ENCODE data around the gene ERLEC1. TPM values are rescaled to one million over a fixed set of nuclear protein-coding genes. Genes with fewer than 3 reads are reported as not detected.

The ERLEC1 gene
- polyA plus RNA-seq, 2 of the 4 experiments (the other 2 are of a cell fraction) = 58.7 to 113 TPM

DNA sequence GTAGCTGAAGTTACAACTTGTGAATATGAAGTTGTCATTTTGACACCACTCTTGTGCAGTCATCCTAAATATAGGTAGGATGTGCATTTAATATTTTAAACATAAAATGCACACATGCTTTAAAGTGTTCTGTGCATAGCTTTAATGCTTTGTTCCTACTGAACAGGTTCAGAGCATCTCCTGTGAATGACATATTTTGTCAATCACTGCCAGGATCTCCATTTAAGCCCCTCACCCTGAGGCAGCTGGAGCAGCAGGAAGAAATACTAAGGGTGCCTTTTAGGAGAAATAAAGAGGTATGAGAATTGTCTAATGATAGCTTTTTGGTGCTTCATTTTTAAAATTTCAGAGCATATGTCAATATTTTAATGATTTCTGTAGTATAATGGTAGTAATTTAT is 14.7 kb downstream of the ERLEC1 start:
- TF ChIP-seq KDM1A (IDR thresholded peaks at IDR 0.05; ENCODE audit: low read depth) = no peak
- TF ChIP-seq, protein P1, sequence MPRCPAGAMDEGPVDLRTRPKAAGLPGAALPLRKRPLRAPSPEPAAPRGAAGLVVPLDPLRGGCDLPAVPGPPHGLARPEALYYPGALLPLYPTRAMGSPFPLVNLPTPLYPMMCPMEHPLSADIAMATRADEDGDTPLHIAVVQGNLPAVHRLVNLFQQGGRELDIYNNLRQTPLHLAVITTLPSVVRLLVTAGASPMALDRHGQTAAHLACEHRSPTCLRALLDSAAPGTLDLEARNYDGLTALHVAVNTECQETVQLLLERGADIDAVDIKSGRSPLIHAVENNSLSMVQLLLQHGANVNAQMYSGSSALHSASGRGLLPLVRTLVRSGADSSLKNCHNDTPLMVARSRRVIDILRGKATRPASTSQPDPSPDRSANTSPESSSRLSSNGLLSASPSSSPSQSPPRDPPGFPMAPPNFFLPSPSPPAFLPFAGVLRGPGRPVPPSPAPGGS (IDR thresholded peaks at IDR 0.05) = no peak
- no peak for TF ChIP-seq MYC (IDR thresholded peaks at IDR 0.05; ENCODE audit: borderline replicate concordance, low read length)
- no peak for TF ChIP-seq RCOR1 (IDR thresholded peaks at IDR 0.05; ENCODE audit: low read depth, low read length)
- ATAC-seq = no peak
- POLR2A ChIA-PET = interaction anchor here (1.0 kb wide), 1 partner anchor 14 kb away, joined by 3 read pairs; the partner anchor contains the start of genes ASB3 and ERLEC1

DNA sequence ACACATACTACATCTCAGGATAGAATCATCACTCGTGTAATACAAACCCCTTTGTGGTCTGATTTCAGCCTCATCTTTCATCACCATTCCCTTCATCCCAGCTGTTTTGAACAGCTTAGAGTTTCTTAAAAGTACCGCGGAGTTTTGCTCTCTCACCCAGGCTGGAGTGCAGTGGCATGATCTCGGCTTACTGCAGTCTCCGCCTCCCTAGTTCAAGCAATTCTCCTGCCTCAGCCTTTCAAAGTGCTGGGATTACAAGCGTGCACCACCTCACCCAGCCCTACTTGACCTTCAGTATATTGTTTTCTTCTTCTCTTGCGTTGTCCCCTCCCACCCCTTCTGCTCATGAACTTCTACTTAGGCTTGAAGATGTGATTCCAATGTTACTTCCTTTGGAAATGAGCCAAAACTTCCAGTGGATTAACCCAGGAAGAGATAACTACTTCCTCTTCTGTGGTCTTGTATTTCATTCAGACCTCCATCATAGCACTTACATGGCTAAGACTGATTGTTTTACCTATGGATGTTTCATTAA is 15.8 kb downstream of the ERLEC1 start:
- ChIA-PET POLR2A (interaction anchor here (0.7 kb wide), 1 partner anchor 1596 kb away, joined by 3 read pairs; no protein-coding TSS in a partner anchor), CTCF (interaction anchor here (0.7 kb wide), 1 partner anchor 1121 kb away, joined by 3 read pairs; no protein-coding TSS in a partner anchor)
- no peaks in the 10 kb centered on the region for H3K9me3 ChIP-seq
- DNase-seq (ENCODE audit: low read depth in 1 of 2, low spot score in 1 of 2) (no peak), FAIRE-seq (no peak), ATAC-seq (no peak; a peak in 1 of 6 replicates)
- no peak for TF ChIP-seq JUN (IDR thresholded peaks at IDR 0.05)
- TF ChIP-seq, protein P2, sequence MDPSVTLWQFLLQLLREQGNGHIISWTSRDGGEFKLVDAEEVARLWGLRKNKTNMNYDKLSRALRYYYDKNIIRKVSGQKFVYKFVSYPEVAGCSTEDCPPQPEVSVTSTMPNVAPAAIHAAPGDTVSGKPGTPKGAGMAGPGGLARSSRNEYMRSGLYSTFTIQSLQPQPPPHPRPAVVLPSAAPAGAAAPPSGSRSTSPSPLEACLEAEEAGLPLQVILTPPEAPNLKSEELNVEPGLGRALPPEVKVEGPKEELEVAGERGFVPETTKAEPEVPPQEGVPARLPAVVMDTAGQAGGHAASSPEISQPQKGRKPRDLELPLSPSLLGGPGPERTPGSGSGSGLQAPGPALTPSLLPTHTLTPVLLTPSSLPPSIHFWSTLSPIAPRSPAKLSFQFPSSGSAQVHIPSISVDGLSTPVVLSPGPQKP (IDR thresholded peaks at IDR 0.05; ENCODE audit: low read depth, low read length) = no peak
- TF ChIP-seq, protein P3, sequence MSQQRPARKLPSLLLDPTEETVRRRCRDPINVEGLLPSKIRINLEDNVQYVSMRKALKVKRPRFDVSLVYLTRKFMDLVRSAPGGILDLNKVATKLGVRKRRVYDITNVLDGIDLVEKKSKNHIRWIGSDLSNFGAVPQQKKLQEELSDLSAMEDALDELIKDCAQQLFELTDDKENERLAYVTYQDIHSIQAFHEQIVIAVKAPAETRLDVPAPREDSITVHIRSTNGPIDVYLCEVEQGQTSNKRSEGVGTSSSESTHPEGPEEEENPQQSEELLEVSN (IDR thresholded peaks at IDR 0.05; ENCODE audit: borderline replicate concordance, low read depth) = no peak
- TF ChIP-seq, protein P4, sequence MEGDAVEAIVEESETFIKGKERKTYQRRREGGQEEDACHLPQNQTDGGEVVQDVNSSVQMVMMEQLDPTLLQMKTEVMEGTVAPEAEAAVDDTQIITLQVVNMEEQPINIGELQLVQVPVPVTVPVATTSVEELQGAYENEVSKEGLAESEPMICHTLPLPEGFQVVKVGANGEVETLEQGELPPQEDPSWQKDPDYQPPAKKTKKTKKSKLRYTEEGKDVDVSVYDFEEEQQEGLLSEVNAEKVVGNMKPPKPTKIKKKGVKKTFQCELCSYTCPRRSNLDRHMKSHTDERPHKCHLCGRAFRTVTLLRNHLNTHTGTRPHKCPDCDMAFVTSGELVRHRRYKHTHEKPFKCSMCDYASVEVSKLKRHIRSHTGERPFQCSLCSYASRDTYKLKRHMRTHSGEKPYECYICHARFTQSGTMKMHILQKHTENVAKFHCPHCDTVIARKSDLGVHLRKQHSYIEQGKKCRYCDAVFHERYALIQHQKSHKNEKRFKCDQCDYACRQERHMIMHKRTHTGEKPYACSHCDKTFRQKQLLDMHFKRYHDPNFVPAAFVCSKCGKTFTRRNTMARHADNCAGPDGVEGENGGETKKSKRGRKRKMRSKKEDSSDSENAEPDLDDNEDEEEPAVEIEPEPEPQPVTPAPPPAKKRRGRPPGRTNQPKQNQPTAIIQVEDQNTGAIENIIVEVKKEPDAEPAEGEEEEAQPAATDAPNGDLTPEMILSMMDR (IDR thresholded peaks at IDR 0.05) = no peak
- WGBS (ENCODE audit: missing lambda C conversion rate) = 86% methylated on average over 7 of the region's 7 CpGs
- no peak overlapping the region for H3K4me3 ChIP-seq
- H3K4me1 ChIP-seq = no peaks in the 10 kb centered on the region
- H3K27ac ChIP-seq = no peak overlapping the region
- H3K4me2 ChIP-seq = no peak overlapping the region

More for the DNA sequence above, 14.7 kb downstream of the ERLEC1 start:
- Histone ChIP-seq H3K4me1 (no peaks in the 10 kb centered on the region), H3K27ac (no peak overlapping the region), H3K4me2 (no peak overlapping the region), H3K9me3 (no peaks in the 10 kb centered on the region), H3K4me3 (no peak overlapping the region)
- FAIRE-seq (no peak), DNase-seq (ENCODE audit: low read depth in 1 of 2, low spot score in 1 of 2) (no peak)
- CTCF ChIA-PET = interaction anchor here (0.7 kb wide), 1 partner anchor 273 kb away, joined by 3 read pairs; no protein-coding TSS in a partner anchor

DNA sequence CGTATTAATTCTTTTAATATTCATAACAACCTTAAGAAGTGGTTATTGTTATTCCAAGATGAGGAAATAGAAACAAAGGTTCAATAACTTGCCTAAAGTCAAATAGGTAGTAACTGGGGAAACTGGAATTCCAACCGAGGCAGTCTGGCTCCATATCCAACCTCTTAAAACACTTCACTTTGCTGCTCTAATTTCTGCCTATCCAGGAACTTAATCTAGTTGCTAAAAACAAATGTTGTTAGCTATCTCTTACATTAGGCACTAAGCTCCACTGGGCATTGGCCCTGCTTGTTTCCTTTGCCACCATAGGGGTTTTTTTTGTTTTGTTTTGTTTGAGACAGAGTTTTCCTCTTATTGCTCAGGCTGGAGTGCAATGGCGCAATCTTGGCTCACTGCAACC is 24.8 kb downstream of the ERLEC1 start:
- Histone ChIP-seq H3K27ac (no peak overlapping the region), H3K4me3 (no peak overlapping the region), H3K4me1 (no peaks in the 10 kb centered on the region), H3K4me2 (no peak overlapping the region), H3K9me3 (no peaks in the 10 kb centered on the region)
- WGBS (ENCODE audit: missing lambda C conversion rate) = 94% methylated on average over 3 of the region's 3 CpGs
- ChIA-PET CTCF (no interaction called here), POLR2A (no interaction called here)
- ATAC-seq (no peak), FAIRE-seq (no peak), DNase-seq (ENCODE audit: low read depth in 1 of 2, low spot score in 1 of 2) (no peak)
- TF ChIP-seq ZSCAN20 (CRISPR knock-in tag; IDR thresholded peaks at IDR 0.05) = no peak
- no peak for TF ChIP-seq MYC (IDR thresholded peaks at IDR 0.05; ENCODE audit: borderline replicate concordance, low read length)
- TF ChIP-seq HOXA7 (CRISPR knock-in tag; IDR thresholded peaks at IDR 0.05) = no peak
- no peak for TF ChIP-seq BHLHE40 (IDR thresholded peaks at IDR 0.05; ENCODE audit: low read depth, low read length)
- no peak for TF ChIP-seq EHMT2 (IDR thresholded peaks at IDR 0.05; ENCODE audit: low read depth)
- TF ChIP-seq FOSL2 (IDR thresholded peaks at IDR 0.05) = no peak
- TF ChIP-seq FOSL2 (CRISPR knock-in tag; IDR thresholded peaks at IDR 0.05) = no peak
- TF ChIP-seq KDM1A (IDR thresholded peaks at IDR 0.05; ENCODE audit: low read depth) = no peak
- TF ChIP-seq, protein P5, sequence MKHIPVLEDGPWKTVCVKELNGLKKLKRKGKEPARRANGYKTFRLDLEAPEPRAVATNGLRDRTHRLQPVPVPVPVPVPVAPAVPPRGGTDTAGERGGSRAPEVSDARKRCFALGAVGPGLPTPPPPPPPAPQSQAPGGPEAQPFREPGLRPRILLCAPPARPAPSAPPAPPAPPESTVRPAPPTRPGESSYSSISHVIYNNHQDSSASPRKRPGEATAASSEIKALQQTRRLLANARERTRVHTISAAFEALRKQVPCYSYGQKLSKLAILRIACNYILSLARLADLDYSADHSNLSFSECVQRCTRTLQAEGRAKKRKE (CRISPR knock-in tag; IDR thresholded peaks at IDR 0.05; ENCODE audit: low read depth) = no peak
- TF ChIP-seq, protein P6, sequence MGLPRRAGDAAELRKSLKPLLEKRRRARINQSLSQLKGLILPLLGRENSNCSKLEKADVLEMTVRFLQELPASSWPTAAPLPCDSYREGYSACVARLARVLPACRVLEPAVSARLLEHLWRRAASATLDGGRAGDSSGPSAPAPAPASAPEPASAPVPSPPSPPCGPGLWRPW (IDR thresholded peaks at IDR 0.05) = no peak
- TF ChIP-seq RNF2 (IDR thresholded peaks at IDR 0.05; ENCODE audit: borderline replicate concordance, low read depth) = no peak
- TF ChIP-seq CBX2 (IDR thresholded peaks at IDR 0.05; ENCODE audit: borderline replicate concordance, low read depth) = no peak
- TF ChIP-seq HOXB5 (CRISPR knock-in tag; IDR thresholded peaks at IDR 0.05) = no peak
- TF ChIP-seq MAZ (IDR thresholded peaks at IDR 0.05; ENCODE audit: borderline replicate concordance, low read depth, low read length) = no peak
- TF ChIP-seq HEYL (CRISPR knock-in tag; IDR thresholded peaks at IDR 0.05) = no peak
- TF ChIP-seq CEBPB (IDR thresholded peaks at IDR 0.05) = no peak
- no peak for TF ChIP-seq EP300 (IDR thresholded peaks at IDR 0.05)
- TF ChIP-seq, protein P7, sequence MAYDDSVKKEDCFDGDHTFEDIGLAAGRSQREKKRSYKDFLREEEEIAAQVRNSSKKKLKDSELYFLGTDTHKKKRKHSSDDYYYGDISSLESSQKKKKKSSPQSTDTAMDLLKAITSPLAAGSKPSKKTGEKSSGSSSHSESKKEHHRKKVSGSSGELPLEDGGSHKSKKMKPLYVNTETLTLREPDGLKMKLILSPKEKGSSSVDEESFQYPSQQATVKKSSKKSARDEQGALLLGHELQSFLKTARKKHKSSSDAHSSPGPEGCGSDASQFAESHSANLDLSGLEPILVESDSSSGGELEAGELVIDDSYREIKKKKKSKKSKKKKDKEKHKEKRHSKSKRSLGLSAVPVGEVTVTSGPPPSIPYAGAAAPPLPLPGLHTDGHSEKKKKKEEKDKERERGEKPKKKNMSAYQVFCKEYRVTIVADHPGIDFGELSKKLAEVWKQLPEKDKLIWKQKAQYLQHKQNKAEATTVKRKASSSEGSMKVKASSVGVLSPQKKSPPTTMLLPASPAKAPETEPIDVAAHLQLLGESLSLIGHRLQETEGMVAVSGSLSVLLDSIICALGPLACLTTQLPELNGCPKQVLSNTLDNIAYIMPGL (CRISPR knock-in tag; IDR thresholded peaks at IDR 0.05; ENCODE audit: borderline replicate concordance) = no peak
- TF ChIP-seq KDM5A (IDR thresholded peaks at IDR 0.05) = no peak
- TF ChIP-seq, protein P8, sequence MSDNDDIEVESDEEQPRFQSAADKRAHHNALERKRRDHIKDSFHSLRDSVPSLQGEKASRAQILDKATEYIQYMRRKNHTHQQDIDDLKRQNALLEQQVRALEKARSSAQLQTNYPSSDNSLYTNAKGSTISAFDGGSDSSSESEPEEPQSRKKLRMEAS (IDR thresholded peaks at IDR 0.05) = no peak
